SK-N-SH (cell line): ENCODE measurements around the gene MBIP. TPM values are rescaled to one million over a fixed set of nuclear protein-coding genes. Genes with fewer than 3 reads are reported as not detected.

Source experiments
- CTCF ChIA-PET: fragments of 300-600, 350-600 bp; formaldehyde crosslinking; extraction: SDS; loops from one replicate; lab custom pipeline; 2021; lab: Yijun Ruan, JAX
- POLR2A ChIA-PET: fragments of 350-600 bp; sonication (Branson Sonifier 250); formaldehyde crosslinking; extraction: SDS; loops from one replicate; lab custom pipeline; 2020; ENCODE audit warnings: antibody characterized with exemption, inconsistent platforms; lab: Yijun Ruan, JAX
- DNase-seq: peaks from one replicate; pipeline ENCODE4 v3.0.0; 2012
- H2AFZ ChIP-seq: fragments of 200-600 bp; sonication (generic); 2 replicates; pipeline ENCODE4 v1.8.1; 2016; ENCODE audit warnings: antibody characterized with exemption, mild to moderate bottlenecking, low read depth
- H3F3A ChIP-seq: fragments of 200-600 bp; sonication (generic); replicated peaks from 2 replicates; pipeline ENCODE3; 2016; ENCODE audit warnings: antibody characterized with exemption, mild to moderate bottlenecking; ENCODE audit not compliant: insufficient read depth
- H3K27ac ChIP-seq, 2 experiments: fragments of 200-500 bp in 1 of 2; fragments of 200-600 bp in 1 of 2; sonication (Bioruptor generic) in 1 of 2; sonication (generic), shearing (Covaris generic) in 1 of 2; 2 replicates each; pipeline versions ENCODE4 v1.5.1 to v1.6.1; 2014 to 2016; ENCODE audit warnings: low read depth in 2 of 2, inconsistent platforms in 1 of 2, low read length in 1 of 2, mild to moderate bottlenecking in 1 of 2, mixed read lengths in 1 of 2
- H3K27me3 ChIP-seq: fragments of 200-600 bp; sonication (generic), shearing (Covaris generic); 2 replicates; pipeline ENCODE4 v1.6.1; 2016; ENCODE audit warnings: mixed run types; ENCODE audit not compliant: insufficient read depth
- H3K36me3 ChIP-seq, 2 experiments: fragments of 200-500 bp in 1 of 2; fragments of 200-600 bp in 1 of 2; sonication (Bioruptor generic) in 1 of 2; sonication (generic) in 1 of 2; replicated peaks in 1 of 2; 2 replicates each; pipeline versions ENCODE3 to v1.5.1; 2014 to 2016; ENCODE audit warnings: low read length in 1 of 2, mild to moderate bottlenecking in 1 of 2; ENCODE audit not compliant: insufficient read depth in 2 of 2, control insufficient read depth in 1 of 2
- H3K4me1 ChIP-seq, 2 experiments: fragments of 200-500 bp in 1 of 2; fragments of 200-600 bp in 1 of 2; sonication (Bioruptor generic) in 1 of 2; sonication (generic), shearing (Covaris generic) in 1 of 2; 2 replicates each; pipeline versions ENCODE4 v1.5.1 to v1.6.1; 2014 to 2016; ENCODE audit warnings: low read depth in 1 of 2, low read length in 1 of 2, mixed run types in 1 of 2; ENCODE audit not compliant: insufficient read depth in 2 of 2, control insufficient read depth in 1 of 2
- H3K4me2 ChIP-seq: fragments of 200-600 bp; sonication (generic), shearing (Covaris generic); 2 replicates; pipeline ENCODE4 v1.6.1; 2017; ENCODE audit warnings: mixed run types
- H3K4me3 ChIP-seq, 2 experiments: fragments of 200-500 bp in 1 of 2; fragments of 200-600 bp in 1 of 2; sonication (Bioruptor generic) in 1 of 2; sonication (generic), shearing (Covaris generic) in 1 of 2; 2 replicates each; pipeline versions ENCODE4 v1.5.1 to v1.8.1; 2014 to 2016; ENCODE audit warnings: low read depth in 2 of 2, inconsistent platforms in 1 of 2, low read length in 1 of 2, mild to moderate bottlenecking in 1 of 2, mixed read lengths in 1 of 2, moderate library complexity in 1 of 2
- H3K79me2 ChIP-seq: fragments of 200-600 bp; sonication (generic); 2 replicates; pipeline ENCODE4 v1.8.1; 2017; ENCODE audit warnings: mild to moderate bottlenecking; ENCODE audit not compliant: insufficient read depth
- H3K9ac ChIP-seq: fragments of 200-600 bp; sonication (generic); 2 replicates; pipeline ENCODE4 v1.6.1; 2017; ENCODE audit warnings: mixed run types
- H3K9me2 ChIP-seq: fragments of 200-600 bp; sonication (generic); 2 replicates; pipeline ENCODE4 v1.6.1; 2017; ENCODE audit warnings: mixed run types
- H3K9me3 ChIP-seq: fragments of 200-600 bp; sonication (generic); 2 replicates; pipeline ENCODE4 v1.6.1; 2017; ENCODE audit warnings: mixed run types, mild to moderate bottlenecking, moderate library complexity
- H4K20me1 ChIP-seq: fragments of 200-600 bp; sonication (generic); 2 replicates; pipeline ENCODE4 v1.6.1; 2017; ENCODE audit warnings: mild to moderate bottlenecking, mixed run types; ENCODE audit not compliant: insufficient read depth
- EZH2phosphoT487 ChIP-seq: fragments of 200-600 bp; sonication (generic); IDR thresholded peaks from 2 replicates; pipeline ENCODE4 v1.6.1; 2017; ENCODE audit warnings: low read depth, mixed run types, mild to moderate bottlenecking, antibody characterized with exemption, moderate library complexity, borderline replicate concordance
- FOXM1 ChIP-seq: IDR thresholded peaks from 2 replicates; pipeline ENCODE4 v1.4.0; 2012; ENCODE audit warnings: low read depth, mild to moderate bottlenecking
- GABPA ChIP-seq: IDR thresholded peaks from 2 replicates; pipeline ENCODE4 v1.4.0; 2012; ENCODE audit warnings: low read depth, mild to moderate bottlenecking
- MEF2A ChIP-seq: IDR thresholded peaks from 2 replicates; pipeline ENCODE4 v1.4.0; 2012; ENCODE audit warnings: low read depth, borderline replicate concordance
- NFIC ChIP-seq: IDR thresholded peaks from 2 replicates; pipeline ENCODE4 v1.4.0; 2012; ENCODE audit warnings: borderline replicate concordance
- POLR2AphosphoS5 ChIP-seq: IDR thresholded peaks from 2 replicates; pipeline ENCODE4 v1.6.1; 2012; ENCODE audit warnings: low read depth, low read length
- RCOR1 ChIP-seq: fragments of 150-350 bp; IDR thresholded peaks from 2 replicates; pipeline ENCODE4 v1.6.1; 2017; ENCODE audit warnings: antibody characterized with exemption, low read length
- REST ChIP-seq: IDR thresholded peaks from 2 replicates; pipeline ENCODE4 v1.6.1; 2012; ENCODE audit warnings: mild to moderate bottlenecking, low read depth, low read length, moderate library complexity
- SIN3A ChIP-seq: IDR thresholded peaks from 2 replicates; pipeline ENCODE4 v1.6.1; 2012; ENCODE audit warnings: low read depth, mild to moderate bottlenecking, low read length, moderate library complexity, borderline replicate concordance
- TAF1 ChIP-seq: IDR thresholded peaks from 2 replicates; pipeline ENCODE4 v1.6.1; 2012; ENCODE audit warnings: low read depth, mild to moderate bottlenecking, low read length, moderate library complexity, borderline replicate concordance
- TEAD4 ChIP-seq: IDR thresholded peaks from 2 replicates; pipeline ENCODE4 v1.4.0; 2012; ENCODE audit warnings: mild to moderate bottlenecking, borderline replicate concordance; ENCODE audit not compliant: insufficient read depth
- USF1 ChIP-seq: IDR thresholded peaks from 2 replicates; pipeline ENCODE4 v1.4.0; 2012; ENCODE audit warnings: low read depth, borderline replicate concordance
- YY1 ChIP-seq: IDR thresholded peaks from 2 replicates; pipeline ENCODE4 v1.4.0; 2012; ENCODE audit warnings: low read depth, mild to moderate bottlenecking
- ZBTB33 ChIP-seq: IDR thresholded peaks from 2 replicates; pipeline ENCODE4 v1.4.0; 2012; ENCODE audit warnings: low read depth, borderline replicate concordance
- WGBS: methylation state at CpG from one replicate; pipeline ENCODE4 v1.1.6; 2017; ENCODE audit warnings: low lambda C conversion rate; 5-methylcytosine and 5-hydroxymethylcytosine counted together
- polyA plus RNA-seq, 3 experiments: library from polyadenylated mRNA; depleted of rRNA; stranded (reverse); fragments of >200 nt; gene quantifications; 2 replicates each; pipeline ENCODE4 v1.2.3, GENCODE V29; 2012

Gene MBIP
- polyA plus RNA-seq, 1 of the 3 experiments (the other 2 are of a cell fraction) = 11.5 TPM

- WGBS = 5% methylated on average over 3 of the region's 3 CpGs
- TF ChIP-seq YY1 (no peak), SIN3A (no peak), EZH2phosphoT487 (no peak), POLR2AphosphoS5 (no peak)
- H3K4me1 ChIP-seq = no peaks in the 10 kb centered on the region
Measured at GRCh38 chr14:36258241-36258640, 62.2 kb downstream of the MBIP start.

GRCh38 chr14:36256126-36256801 is 64.2 kb downstream of the MBIP start:
- no peaks in the 10 kb centered on the region for H3K36me3 ChIP-seq
- H3K9me3 ChIP-seq = no peaks in the 10 kb centered on the region
- TF ChIP-seq TAF1 (no peak), RCOR1 (no peak), USF1 (no peak), NFIC (no peak), GABPA (no peak), ZBTB33 (no peak), FOXM1 (no peak), TEAD4 (no peak), REST (no peak), MEF2A (no peak)
- H4K20me1 ChIP-seq = no peaks in the 10 kb centered on the region
- H3K4me1 ChIP-seq = no peaks in the 10 kb centered on the region
- ChIA-PET POLR2A (no interaction called here), CTCF (no interaction called here)
- H3K27me3 ChIP-seq = peaks cover 4% of the 10 kb centered on the region
- DNase-seq = no peak
- no peaks in the 10 kb centered on the region for H3K79me2 ChIP-seq
- no peak overlapping the region for H3K4me3 ChIP-seq
- H3K9me2 ChIP-seq = no peaks in the 10 kb centered on the region
- H3F3A ChIP-seq = no peaks in the 10 kb centered on the region
- H3K4me2 ChIP-seq = no peak overlapping the region
- H3K9ac ChIP-seq = no peak overlapping the region
- no peak overlapping the region for H3K27ac ChIP-seq
- H2AFZ ChIP-seq = no peak overlapping the region
- WGBS = 4% methylated on average over 7 of the region's 7 CpGs

More at GRCh38 chr14:36258241-36258640, 62.2 kb downstream of the MBIP start:
- Histone ChIP-seq H3K4me3 (no peak overlapping the region), H3K4me2 (no peak overlapping the region), H3F3A (no peaks in the 10 kb centered on the region), H4K20me1 (no peaks in the 10 kb centered on the region), H3K36me3 (no peaks in the 10 kb centered on the region), H3K79me2 (no peaks in the 10 kb centered on the region), H2AFZ (no peak overlapping the region), H3K9me3 (no peaks in the 10 kb centered on the region), H3K9ac (no peak overlapping the region), H3K27ac (no peak overlapping the region), H3K27me3 (peaks cover 4% of the 10 kb centered on the region), H3K9me2 (no peaks in the 10 kb centered on the region)
- ChIA-PET POLR2A (no interaction called here), CTCF (no interaction called here)
- no peak for DNase-seq
